NCI-H2171 (cell line): ENCODE results near the gene DACH2.

Experiments used
- DNase-seq: peaks from one replicate; lab custom pipeline; 2025; lab: John Stamatoyannopoulos, UW

The DACH2 gene

GRCh38 chrX:86322913-86323312 is 174.7 kb downstream of the DACH2 start:
- DNase-seq: no peak

DNA sequence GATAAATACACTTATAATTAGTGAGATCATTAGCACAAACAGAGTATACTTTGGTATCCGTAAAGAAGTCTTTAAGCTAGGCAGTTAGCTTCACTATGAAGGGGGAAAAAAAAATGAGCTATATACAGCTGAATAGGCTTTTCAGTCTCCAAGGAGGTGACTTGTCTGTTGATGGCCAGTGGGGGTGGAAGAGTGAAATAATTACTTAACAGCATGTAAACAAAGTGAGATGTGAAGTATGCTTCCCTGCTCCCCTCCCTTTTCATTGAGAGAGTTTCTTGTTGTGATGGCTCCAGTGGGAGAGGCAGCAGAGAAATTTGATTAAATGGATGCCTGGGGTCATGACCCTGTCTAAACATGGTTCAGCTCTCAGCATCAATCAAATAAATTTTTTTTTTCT is 180.9 kb downstream of the DACH2 start:
- no peak for DNase-seq

DNA sequence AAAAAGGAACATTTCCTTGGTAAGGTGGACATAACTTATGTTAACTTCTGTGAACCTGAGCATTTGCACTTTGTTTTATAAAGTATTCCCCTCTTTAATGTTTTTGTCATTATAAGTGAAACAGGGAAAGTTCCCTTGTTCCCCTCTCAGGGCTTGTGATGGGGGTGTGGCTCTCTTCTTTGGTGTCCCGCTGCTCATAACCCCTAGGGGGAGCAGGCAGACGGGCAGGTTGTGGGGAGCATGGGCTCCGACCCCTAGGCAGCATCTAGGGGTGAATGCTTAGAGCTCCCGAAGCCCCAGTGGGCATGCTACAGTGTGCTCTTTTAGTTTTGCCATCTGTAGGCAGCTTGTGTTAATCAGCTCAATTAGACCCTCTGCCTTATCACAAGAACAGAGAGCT is 200.4 kb downstream of the DACH2 start:
- no peak for DNase-seq

- DNase-seq: no peak
Measured at GRCh38 chrX:86349115-86349514, 200.9 kb downstream of the DACH2 start.

GRCh38 chrX:86369847-86370630 is 221.8 kb downstream of the DACH2 start:
- no peak for DNase-seq

DNA sequence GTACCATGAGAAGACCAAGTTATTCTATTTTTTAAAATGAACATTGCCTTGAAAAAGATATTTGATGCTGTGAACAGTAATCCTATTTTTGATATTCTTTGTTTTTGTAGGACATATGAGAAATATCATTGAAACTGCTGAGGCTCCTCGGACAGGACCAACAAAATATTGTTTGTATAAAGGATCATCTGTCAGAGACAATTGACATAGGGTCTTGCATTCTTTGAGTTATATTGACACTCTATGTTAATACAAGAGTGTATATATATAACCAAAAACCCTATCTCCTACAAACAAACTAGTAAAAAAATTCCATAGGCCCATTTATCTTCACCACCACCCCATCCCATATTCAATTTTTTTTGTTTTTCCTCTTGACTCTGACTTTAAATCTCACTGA is 222.7 kb downstream of the DACH2 start:
- no peak for DNase-seq

- DNase-seq: no peak
Measured at GRCh38 chrX:86379209-86379608, 231.0 kb downstream of the DACH2 start.

- DNase-seq: no peak
Measured at GRCh38 chrX:86383681-86384540, 235.7 kb downstream of the DACH2 start.

- no peak for DNase-seq
Measured at GRCh38 chrX:86407371-86407770, 259.1 kb downstream of the DACH2 start.

DNA sequence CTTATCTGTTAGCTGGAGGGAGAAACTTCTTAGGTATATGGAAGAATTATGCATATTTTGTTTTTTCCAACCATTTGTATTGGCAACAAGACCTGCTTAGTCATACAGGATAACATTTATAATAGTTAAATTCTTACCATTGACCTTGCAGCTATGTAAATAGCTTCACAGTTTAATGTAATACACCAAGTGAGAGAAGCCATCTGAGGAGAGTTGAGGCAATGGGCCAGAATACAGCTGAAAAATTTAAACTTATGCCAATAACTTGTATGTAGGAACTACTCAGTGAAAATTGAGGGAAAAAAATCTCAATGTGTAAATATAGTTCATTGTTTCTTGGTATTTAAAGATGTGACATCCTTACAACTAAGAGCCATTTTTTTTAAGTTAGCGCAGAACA is 273.5 kb downstream of the DACH2 start:
- no peak for DNase-seq

DNA sequence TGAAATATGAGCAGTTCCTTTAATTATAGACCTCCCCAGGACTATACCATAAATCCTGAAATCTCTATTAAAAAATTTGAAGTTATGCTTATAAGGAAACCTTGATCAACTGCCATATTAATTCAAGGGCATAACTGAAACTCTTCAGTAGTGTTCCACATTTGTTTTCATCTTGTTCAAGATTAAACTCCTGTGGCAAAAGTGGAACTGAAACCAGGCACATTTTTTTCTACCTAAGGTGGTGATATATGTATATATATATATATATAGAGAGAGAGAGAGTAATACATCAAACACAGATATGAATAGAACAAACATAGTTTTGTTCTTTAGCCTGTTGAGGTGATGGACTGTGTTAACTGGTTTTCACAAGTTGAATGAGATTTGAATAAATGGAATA is 287.9 kb downstream of the DACH2 start:
- DNase-seq: no peak

DNA sequence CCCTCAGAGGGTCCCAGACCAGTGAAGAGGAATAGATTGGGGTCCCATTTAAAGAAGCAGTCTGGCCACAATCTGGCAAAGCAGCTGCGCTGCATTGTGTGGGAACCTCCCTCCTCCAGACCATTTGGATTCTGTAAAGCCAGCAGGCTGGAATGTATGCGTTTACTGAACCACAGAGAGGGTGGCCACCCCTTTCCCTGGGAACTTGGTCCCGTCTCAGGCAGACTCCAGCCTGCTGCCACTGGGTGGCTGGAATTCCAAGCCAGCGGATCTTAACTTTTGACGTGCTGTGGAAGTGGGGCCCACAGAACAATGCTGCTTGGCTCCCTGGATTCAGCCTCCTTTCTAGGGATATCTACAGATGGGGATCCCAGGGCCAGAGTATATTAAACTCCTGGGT is 307.2 kb downstream of the DACH2 start:
- no peak for DNase-seq

DNA sequence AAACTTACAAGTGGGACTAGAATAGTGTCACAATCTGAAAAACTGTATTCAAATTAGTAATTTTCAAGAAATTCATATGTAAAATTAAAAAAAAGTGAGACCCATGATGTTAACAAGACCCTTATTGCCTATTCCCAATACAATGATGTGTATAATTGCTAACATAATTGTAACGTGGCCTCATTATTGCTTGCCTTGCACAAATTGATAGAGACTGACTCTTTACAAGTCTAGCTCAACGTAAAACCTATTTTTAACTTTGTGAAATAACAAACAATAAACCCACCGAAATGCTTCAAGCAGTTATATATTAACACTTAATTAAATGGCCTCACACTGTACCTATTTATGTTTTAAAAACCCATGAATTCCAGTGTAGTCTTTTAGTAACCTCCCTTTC is 312.5 kb downstream of the DACH2 start:
- no peak for DNase-seq

- no peak for DNase-seq
Measured at GRCh38 chrX:86504297-86504696, 356.0 kb downstream of the DACH2 start.

DNA sequence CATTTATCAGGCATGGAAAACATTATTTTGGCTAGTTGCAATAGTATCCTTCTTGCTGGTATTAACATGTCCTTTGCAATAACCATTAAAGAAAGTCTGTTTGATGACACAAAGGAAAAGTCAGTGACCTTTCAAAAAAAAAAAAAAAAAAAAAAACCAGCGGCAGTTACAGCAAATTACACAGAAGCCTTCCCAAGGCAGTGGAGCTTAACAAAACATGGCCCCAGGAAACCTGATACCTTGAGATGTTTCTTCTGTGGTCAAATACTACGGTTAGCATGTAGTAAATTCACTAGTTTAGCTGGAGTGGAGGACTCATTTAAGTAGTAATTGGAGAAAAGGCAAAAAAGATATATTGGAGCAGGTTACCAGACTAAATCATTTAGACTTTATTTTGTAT is 359.1 kb downstream of the DACH2 start:
- no peak for DNase-seq

DNA sequence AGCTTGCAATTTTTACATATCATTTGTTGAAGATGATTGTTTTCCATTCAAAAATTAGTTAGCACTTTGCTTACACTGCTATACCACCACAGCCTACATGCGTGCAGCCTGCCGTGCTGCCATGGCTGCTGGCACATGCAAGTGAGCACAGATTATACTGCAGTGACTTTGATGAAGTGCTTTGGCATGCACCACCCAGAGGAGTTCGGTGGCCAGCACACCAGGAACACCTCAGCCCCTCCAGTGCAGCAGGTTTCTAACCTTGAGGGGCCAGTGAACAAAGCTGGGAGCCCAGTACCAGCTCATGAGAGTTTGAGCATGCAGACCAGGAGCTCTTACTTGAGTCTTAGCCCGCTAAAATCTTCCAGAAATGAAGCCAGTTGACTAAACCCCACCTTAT is 431.5 kb downstream of the DACH2 start:
- DNase-seq: no peak

- DNase-seq: no peak
Measured at GRCh38 chrX:86604607-86605006, 456.4 kb downstream of the DACH2 start.

DNA sequence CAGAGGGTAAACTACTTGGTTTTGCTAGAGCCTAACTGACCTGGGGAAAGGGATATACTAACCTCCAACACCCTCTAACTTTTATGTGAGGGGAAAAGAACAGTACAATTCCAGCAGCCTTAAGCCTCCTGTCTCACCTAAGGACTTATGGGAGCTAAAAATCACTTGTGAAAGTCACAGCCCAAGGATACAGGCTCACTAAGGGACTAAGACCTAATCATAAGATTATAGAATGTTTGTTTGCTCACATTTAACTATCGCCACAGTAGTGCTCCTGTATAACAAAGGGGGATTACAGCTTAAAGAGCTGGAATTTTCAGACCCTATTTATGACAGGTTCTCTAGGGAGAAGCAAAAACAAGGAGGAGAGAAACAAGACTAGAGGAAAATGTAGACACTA is 548.7 kb downstream of the DACH2 start:
- DNase-seq: no peak

GRCh38 chrX:86711531-86712180 is 563.4 kb downstream of the DACH2 start:
- DNase-seq: no peak

- no peak for DNase-seq
Measured at GRCh38 chrX:86714441-86714840, 566.2 kb downstream of the DACH2 start.

DNA sequence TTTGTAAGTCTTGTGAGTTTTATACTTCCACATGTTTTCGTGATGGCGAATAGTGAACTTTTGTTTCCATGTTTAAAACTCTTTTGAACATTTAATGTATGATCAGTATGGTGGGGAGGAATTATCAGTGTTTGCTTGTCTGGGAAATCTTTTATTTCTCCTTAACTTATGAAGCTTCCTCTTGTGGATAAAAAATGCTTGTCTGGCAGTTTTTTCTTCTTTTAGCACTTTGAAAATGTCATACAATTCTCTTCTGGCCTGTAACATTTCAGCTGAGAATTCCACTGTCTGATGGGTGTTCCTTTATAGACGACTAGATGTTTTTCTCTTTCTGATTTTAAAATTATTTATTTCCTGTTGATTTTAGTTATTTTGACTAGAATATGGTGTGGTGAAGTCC is 576.0 kb downstream of the DACH2 start:
- no peak for DNase-seq

GRCh38 chrX:86747091-86747490 is 598.8 kb downstream of the DACH2 start:
- no peak for DNase-seq

DNA sequence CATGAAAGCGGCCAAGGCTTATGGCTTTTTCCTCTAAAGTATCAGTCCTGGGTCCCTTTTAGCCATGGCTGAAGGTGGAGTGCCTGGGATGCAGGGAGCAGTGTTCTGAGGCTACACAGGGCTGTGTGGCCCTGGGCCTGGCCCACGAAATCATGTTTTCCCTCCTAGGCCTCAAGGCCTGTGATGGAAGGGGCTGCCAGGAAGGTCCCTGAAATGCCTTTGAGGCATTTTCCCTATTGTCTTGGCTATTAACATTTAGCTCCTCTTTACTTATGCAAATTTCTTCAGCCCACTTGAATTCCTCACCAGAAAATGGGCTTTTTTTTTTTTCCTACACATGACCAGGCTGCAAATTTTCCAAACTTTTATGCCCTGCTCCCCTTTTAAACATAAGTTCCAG is 657.0 kb downstream of the DACH2 start:
- DNase-seq: no peak
